SU-DHL-6 (cell line): ENCODE data around the gene UPK3A.

Source experiments
- CTCF ChIP-seq: fragments of 200-600 bp; sonication (generic); IDR thresholded peaks from one replicate; pipeline ENCODE4 v1.5.1; 2017; ENCODE audit warnings: antibody characterized with exemption, mild to moderate bottlenecking, low read length, moderate library complexity; ENCODE audit not compliant: insufficient read depth, poor library complexity, severe bottlenecking
- EZH2phosphoT487 ChIP-seq: fragments of 200-600 bp; sonication (generic), shearing (Covaris generic); conservative IDR thresholded peaks from 2 replicates; pipeline ENCODE4 v1.6.1; 2018; ENCODE audit warnings: mild to moderate bottlenecking, antibody characterized with exemption, low read length, moderate library complexity, mixed read lengths

DNA sequence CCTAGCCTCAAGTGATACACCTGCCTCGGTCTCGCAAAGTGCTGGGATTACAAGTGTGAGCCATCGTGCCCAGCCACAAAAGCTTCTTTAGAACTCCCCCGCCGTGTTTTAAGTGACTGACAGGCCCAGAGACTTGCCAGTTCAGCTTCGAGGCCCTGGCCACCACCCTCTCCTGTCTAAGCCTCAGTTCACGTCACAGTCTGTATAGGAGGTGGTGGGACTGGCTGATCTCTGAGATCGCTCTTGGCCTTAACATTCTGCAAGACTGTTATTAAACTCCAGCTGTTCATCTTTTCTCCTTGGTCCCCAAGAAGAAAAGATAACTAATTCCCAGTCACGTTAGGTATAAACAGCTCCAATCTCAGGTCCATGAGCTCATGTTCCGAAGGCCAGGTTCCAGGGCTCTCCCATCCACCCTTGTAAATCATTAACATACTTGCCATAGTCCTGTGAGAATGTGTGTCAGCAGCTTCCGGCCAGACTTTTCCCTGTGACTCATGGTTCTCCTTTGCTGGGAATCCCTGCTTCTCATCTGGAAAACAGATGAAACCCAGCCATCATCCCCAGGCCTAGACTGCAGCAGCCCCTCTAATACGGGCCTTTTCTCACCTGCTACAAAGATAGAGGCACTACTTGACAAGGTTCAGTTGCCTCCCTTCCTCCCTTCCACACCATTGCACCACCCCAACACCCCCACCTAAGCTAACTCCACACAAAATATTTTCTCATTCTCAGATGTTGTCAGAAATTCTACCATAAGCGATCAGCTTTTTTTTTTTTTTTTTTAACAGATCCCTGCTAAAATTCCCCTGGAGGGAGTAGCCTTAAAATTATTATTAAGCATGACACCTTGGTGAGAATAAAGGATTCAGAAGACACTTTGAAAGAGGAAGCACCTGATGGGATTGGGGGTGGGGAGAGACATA is 38.4 kb upstream of the UPK3A start:
- no peak for TF ChIP-seq CTCF
- TF ChIP-seq EZH2phosphoT487 = no peak
